Endothelial cell (in vitro differentiated cells): ENCODE data around the gene IGLON5. TPM values are rescaled to one million over a fixed set of nuclear protein-coding genes. Genes with fewer than 3 reads are reported as not detected.

Experiments used
- DNase-seq: peaks from one replicate; pipeline ENCODE4 v3.0.0; 2021; ENCODE audit warnings: low spot score
- H3K27ac Mint-ChIP-seq: one replicate; pipeline ENCODE4 v1.8.0; 2021; ENCODE audit warnings: mixed read lengths, inconsistent platforms; ENCODE audit not compliant: unreplicated experiment
- H3K27me3 Mint-ChIP-seq: one replicate; pipeline ENCODE4 v1.8.0; 2021; ENCODE audit warnings: mild to moderate bottlenecking, moderate library complexity, mixed read lengths, inconsistent platforms; ENCODE audit not compliant: unreplicated experiment
- H3K36me3 Mint-ChIP-seq: one replicate; pipeline ENCODE4 v1.8.0; 2021; ENCODE audit warnings: mild to moderate bottlenecking, low read depth, mixed read lengths, inconsistent platforms; ENCODE audit not compliant: unreplicated experiment
- H3K4me1 Mint-ChIP-seq: one replicate; pipeline ENCODE4 v1.8.0; 2021; ENCODE audit warnings: mild to moderate bottlenecking, mixed read lengths, inconsistent platforms; ENCODE audit not compliant: unreplicated experiment
- H3K4me3 Mint-ChIP-seq: one replicate; pipeline ENCODE4 v1.8.0; 2021; ENCODE audit warnings: mild to moderate bottlenecking, mixed read lengths, inconsistent platforms; ENCODE audit not compliant: unreplicated experiment
- H3K9me3 Mint-ChIP-seq: one replicate; pipeline ENCODE4 v1.8.0; 2021; ENCODE audit warnings: mixed read lengths, inconsistent platforms; ENCODE audit not compliant: unreplicated experiment
- CTCF ChIP-seq: fragments of 200-600 bp; sonication (generic); IDR thresholded peaks from one replicate; pipeline ENCODE4 v1.5.0; 2021; ENCODE audit warnings: antibody characterized with exemption; ENCODE audit not compliant: unreplicated experiment
- total RNA-seq: library from RNA; stranded (reverse); fragmentation: NEBNext Ultra II Directional; extraction: Animal tissue kit (Norgen Biotek cat#: 25700); gene quantifications from one replicate; pipeline ENCODE4 v1.2.1, GENCODE V29; 2021; ENCODE audit not compliant: unreplicated experiment

IGLON5 gene
- total RNA-seq, 1 donor from 2014 or later: 114 TPM

DNA sequence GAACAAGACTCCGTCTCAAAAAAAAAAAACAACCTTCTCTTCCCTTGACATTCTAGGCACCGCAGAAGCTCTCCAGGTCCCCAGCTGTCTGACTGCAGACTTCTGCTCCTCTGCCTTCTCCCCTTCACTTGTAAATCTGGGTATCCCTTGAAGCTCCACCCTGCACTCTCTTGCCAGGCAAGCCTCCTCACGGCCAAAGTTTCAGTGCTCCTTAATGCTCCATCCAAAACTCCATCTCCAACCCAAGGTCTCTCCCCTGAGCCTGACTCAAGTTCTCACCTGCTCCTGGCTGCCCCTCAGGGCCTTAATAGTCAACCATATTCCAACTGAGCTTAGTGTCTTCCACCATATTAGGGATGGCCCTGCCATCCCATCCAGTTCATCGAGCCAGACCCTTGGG, 58.8 kb downstream of the IGLON5 start:
- Mint-ChIP-seq H3K9me3 (no peaks in the 10 kb centered on the region), H3K27ac (no peak overlapping the region), H3K4me3 (peak overlapping the region; percentile 59)

GRCh38 chr19:51371186-51371690, 59.8 kb downstream of the IGLON5 start:
- Mint-ChIP-seq H3K27me3 (peaks cover 12% of the 10 kb centered on the region), H3K9me3 (no peaks in the 10 kb centered on the region), H3K36me3 (peaks cover 6% of the 10 kb centered on the region), H3K4me3 (no peak overlapping the region), H3K4me1 (peaks cover 13% of the 10 kb centered on the region), H3K27ac (no peak overlapping the region)
- TF ChIP-seq CTCF: no peak
- no peak for DNase-seq

More for the DNA sequence above, 58.8 kb downstream of the IGLON5 start:
- Mint-ChIP-seq H3K27me3 (peaks cover 17% of the 10 kb centered on the region), H3K36me3 (peaks cover 10% of the 10 kb centered on the region), H3K4me1 (peaks cover 18% of the 10 kb centered on the region)
- TF ChIP-seq CTCF: no peak
- no peak for DNase-seq

DNA sequence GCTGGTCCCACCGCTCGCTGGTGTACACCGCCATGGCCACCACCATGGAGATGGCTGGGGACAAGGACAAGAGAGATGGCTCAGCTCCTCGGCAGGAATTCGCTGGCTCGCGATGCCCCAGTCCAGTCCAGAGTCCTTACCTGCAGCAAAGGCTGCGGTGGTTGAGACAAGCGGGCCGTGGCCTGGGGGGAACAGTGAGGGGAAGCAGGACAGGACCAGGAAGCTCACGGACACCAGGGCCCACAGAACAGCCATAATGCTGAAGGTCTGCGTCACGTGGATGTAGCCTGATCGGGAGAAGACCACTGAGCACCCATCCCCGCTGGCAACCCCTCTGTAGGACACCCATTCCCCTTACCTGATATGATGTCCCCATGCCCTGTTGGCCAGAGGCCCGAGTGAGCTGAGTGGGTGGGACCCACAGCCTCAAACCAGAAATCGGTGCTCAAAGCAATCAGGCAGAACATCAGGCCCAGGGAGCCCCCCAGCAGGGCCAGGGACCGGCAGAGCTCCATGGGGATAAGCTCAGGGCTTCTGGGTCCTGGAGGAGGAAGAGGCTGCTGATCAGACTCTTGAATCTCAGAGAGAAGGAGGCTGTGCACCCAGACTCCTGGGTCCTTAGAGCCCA, 60.7 kb downstream of the IGLON5 start:
- Mint-ChIP-seq H3K4me3 (no peak overlapping the region), H3K9me3 (no peaks in the 10 kb centered on the region), H3K27ac (no peak overlapping the region), H3K36me3 (peaks cover 6% of the 10 kb centered on the region), H3K4me1 (peaks cover 9% of the 10 kb centered on the region), H3K27me3 (peaks cover 7% of the 10 kb centered on the region)
- no peak for TF ChIP-seq CTCF
- no peak for DNase-seq

DNA sequence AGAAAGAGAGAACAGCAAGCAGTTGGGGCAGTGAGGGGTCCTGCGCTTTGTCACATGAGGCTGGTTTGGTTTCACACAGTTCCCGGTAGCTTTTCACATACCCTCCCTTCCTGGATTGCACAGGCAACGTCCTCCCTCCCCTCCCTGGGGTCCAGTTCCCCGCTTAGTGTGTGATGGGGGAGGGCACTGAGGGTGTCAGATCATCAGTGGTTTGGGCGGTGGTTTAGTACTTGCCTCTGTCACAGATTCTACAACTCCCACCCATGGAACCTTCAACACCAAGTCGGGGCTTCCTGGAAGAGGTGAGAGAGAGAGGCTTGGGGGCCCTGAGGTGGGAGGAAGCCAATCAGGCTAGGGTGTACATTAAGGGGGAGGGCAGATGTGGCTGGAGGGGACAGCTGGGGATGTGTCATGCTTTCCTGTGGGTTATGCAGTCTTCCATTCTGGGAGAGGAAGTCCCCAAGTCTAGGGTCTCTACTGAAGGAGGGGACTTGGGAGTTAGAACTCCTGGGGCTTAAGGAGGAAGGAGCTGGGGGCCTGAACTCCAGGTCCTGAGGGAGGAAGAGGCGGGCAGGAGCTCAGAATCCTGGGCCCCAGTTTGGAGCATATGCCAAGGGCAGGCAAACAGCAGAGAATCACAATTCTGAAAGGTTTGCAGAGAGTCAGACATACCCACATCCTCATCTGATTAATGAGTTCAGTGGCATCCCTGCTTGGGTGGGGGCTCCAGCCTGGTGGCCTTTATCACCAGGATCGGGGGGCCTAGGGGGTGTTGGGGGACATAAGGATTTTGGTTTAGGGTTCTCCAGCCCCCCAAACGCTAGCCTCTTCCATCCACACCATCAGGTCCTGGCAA, 61.4 kb downstream of the IGLON5 start, which contains the start of gene NKG7:
Gene NKG7, minus strand, starts transcription at position 6 of the 856 bp plus-strand sequence. CDS start 119 bp downstream, outside the sequence.
- Mint-ChIP-seq H3K27ac (no peak within 1 kb of the TSS), H3K36me3 (peaks cover 6% of the 10 kb centered on the region), H3K4me3 (no peak within 1 kb of the TSS), H3K4me1 (peaks cover 9% of the 10 kb centered on the region), H3K27me3 (peaks cover 7% of the 10 kb centered on the region), H3K9me3 (no peaks in the 10 kb centered on the region)
- no peak for TF ChIP-seq CTCF
- no peak for DNase-seq
